IPS DF 4.7 (cell line): ENCODE data around the gene KCP.
"Not testable (repeated sequence)": the region's sequence is repeated elsewhere in the genome, so short reads cannot be mapped to it uniquely, and the experiment has no call there.

Experiments used
- DNase-seq: peaks from one replicate; pipeline ENCODE4 v3.0.0-alpha.2; 2013; ENCODE audit warnings: low spot score; ENCODE audit errors: extremely low read depth

KCP gene

DNA sequence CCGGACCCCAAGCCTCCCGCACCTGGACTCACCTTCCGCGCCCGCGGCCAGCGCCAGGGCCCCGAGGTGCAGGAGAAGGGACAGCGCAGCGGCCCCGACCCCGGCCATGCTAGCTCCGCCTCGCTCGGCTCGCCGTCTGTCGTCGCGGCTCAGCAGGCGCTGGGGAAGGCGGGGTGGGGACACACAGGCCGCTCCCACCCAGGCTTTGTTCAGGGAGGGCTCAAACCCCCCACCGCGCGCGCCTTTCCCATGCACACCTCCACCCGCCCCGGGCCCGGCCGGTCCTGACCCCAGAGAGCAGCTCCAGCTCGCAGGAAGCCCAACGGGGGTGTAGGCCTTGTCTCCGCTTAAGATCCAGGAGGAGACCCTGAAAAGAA, at the start of gene KCP:
KCP (minus strand) TSS at position 141 of the 377 bp plus-strand sequence; CDS start at position 108, 33 bp downstream.
- DNase-seq, result no peak

DNA sequence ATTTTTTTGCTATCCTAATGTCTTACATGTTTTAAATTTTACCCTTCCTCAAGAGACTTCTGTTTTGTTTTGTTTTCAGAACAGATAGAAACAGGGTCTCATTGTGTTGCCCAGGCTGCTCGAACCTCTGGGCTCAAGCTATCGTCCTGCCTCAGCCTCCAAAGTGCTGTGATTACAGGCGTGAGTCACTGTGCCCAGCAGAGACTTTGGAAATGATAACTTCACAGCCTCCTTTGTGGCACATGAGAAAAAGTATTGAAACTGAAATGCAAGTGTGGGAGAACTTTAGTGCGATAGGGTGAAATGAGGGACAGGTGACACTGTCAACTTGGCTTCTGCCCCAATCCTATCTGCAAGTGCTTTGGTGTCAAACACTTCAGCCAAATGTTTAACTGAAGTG, 48.8 kb upstream of the KCP start:
- no peak for DNase-seq

DNA sequence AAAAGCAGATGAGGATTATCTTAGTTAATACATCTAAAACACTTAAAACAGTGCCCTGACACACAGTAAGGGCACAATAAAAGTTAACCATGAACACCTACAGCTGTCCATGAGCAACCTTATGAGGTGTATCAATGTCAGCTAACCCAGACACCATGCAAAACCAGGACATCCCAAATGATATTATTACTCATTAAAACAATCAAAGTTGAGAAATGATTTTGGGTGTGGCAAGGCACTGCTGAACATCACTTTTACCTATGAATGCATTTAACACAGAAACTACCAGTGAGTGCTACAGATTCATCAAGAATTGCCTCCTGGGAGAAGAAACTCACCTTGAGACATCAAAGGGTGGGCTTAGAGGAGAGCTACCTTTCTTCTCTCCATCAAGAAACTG, 45.5 kb upstream of the KCP start:
- no peak for DNase-seq

DNA sequence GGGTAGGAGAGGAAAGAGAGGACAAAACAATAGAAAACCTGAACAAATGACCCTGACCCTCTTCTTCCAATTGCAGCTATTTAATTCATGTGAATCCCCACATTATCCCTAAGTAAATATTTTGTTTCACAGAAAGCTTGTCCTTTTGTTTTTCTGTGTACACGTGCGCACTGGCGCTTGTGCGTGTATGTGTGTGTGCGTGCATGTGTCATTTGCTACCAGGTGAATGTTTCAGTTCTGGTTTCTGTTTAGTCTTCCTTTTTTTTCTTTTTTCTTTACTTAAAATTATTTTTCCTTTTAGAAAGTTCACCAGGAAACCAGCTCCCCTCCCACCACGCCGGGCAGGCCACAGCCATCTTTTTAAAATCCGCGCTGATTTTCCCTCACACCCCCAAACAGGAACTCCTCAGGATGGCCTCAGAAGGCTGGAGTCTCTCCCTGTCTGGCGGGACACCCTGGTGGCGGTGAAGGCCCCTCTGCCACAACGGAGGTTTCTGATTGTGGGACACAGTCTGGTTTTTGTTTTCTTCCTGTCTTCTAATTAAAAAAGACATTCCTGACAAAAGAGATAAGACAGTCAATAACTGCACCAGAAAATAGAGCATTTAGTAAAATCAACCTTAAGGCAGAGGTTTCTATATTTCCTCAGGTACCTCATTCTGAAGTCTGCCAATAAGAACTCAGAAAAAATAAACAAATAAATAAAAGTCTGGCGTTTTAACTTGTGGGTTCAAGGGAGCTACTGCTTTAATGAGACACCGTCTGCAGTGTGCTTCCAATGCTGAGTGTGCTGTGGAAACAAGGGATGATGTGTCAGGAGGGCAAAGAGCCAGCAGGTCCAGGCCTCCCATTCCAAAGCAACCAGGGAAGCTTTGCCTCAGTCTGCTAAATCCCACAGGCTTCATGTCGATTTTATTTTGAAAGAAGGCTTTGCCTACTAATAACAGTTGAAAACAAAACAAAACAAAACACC, 44.6 kb upstream of the KCP start:
- no peak for DNase-seq

DNA sequence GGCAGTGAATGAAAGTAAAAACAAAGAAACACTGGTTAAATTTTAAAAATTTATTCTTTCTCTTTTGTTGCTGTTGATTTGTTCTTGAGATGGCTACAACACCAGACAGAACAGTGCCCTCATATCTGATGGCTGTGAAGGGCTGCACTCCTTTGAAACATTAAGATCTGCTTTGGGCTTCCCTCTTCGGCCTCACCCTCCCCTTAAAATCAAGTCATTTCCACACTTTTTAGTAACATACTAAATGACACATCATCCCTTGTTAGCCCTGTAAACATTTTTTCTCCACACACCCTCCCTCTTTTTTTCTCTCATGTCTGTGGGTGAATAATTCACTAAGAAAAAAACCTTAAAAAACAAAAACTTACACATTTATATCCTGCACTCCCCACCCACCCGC, 43.6 kb upstream of the KCP start:
- DNase-seq, result no peak

DNA sequence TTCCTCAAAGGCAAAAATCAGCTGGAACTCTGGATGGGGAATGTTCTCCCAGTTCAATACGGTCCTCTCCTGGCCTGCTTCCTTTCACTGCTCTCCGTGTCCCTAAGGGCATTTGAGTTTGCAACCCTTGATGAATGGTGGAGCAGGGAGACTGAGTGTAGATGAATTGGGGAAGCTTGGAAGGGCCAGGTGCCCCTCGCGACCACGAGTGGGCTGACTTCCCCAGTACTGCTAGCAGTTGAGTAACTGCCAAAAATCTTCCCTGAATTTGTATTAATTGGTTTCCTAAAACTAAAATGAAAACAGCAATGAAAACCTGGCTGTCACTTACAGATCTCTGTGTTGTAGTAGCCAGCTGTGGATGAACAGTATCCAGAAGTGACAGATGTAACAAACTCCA, 40.8 kb upstream of the KCP start:
- no peak for DNase-seq

DNA sequence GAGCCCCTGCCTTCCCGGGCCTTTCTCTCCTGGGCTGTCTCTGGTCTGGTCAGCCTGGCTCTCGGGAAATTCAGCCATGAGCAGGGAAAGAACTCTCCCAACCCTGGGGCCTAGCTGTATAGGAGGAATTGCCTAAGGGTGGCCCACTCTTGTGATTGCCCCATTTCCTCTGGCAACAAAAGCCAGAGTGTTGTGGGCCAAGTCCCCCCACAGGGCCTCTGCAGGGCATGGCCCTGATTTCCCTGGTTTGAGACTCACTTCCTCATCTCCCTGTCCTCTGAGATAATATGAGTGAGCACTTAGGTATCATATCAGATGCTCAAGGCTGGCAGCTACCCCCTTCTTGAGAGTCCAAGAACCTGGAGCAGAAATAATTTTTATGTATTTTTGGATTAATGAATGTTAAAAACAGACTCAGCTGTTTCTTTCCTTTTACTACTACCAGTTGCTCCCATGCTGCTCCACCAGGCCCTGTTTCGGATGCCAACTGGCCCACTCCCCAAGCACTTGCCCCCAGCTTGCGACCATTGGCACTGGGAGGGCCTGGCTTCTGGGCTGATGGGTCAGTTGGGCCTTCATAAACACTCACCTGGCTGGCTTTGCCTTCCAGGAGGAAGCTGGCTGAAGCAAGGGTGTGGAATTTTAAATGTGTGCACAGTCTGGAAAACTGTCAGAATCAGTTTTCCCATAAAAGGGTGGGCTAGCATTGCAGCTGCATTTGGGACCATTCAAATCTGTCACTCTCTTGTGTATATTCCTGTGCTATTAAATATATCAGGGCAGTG, 38.7 kb upstream of the KCP start:
- DNase-seq, result no peak

DNA sequence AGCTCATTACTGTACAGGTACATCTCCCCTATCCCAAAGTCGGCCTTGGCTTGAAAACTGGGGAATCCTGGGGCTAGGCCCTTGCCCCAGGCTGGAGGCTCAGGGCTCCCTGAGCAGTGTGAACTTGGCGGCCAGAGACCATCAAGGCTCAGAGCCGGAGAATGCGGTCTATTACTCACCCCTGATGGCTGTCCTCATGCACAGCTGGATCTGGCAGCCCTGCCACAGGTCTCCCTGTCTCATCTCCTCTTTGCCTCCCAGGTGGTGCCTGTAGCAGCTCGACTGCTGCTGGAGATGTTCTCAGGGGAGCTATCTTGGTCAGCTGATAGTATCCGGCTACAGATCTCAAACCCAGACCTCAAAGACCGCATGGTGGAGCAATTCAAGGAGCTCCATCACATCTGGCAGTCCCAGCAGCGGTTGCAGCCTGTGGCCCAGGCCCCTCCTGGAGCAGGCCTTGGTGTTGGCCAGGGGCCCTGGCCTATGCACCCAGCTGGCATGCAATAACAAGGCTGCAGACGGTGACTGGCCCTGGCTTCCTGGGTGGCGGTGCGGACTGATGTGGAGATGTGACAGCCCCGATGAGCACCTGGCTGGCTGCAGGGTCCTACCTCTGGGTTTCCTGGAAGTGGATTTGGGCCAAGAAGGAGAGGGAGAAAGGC, 37.9 kb upstream of the KCP start:
- DNase-seq, result no peak

DNA sequence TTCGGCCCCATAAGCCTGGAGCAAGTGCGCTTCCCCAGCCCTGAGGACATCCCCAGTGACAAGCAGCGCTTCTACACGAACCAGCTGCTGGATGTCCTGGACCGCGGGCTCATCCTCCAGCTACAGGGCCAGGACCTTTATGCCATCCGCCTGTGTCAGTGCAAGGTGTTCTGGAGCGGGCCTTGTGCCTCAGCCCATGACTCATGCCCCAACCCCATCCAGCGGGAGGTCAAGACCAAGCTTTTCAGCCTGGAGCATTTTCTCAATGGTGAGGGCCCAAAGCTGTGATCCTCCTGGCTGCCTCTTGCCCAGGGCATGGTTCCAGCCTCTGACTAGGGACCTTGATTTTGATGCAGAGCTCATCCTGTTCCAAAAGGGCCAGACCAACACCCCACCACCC, 37.3 kb upstream of the KCP start:
- DNase-seq, result no peak

DNA sequence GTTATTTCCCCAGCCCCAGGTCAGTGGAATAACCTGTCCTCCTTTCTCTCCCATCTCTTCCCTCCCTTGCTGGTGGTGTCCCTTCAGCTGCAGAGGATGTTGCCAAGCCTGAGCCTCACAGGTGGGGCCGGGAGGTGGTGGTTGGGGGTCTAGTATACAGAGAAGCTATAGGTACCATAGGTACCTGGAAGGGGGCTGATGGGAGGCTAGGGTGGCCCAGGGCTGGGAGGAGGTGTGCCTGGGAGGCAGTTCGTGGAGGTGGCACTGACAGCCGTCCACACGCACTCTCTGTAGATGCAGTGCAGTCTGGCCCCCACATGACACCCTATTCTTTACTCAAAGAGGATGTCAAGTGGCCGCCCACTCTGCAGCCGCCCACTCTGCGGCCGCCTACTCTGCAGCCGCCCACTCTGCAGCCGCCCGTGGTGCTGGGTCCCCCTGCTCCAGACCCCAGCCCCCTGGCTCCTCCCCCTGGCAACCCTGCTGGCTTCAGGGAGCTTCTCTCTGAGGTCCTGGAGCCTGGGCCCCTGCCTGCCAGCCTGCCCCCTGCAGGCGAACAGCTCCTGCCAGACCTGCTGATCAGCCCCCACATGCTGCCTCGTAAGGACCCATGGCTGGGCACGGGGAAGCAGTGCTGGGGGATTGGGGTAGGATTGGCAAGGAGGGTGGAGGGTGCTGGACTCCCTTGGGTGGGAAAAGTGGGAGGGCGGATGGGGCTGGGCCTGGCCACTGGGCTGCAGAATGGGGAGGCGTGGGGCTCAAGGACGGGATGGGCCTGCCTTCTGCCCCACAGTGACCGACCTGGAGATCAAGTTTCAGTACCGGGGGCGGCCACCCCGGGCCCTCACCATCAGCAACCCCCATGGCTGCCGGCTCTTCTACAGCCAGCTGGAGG, 36.7 kb upstream of the KCP start:
- no peak for DNase-seq

DNA sequence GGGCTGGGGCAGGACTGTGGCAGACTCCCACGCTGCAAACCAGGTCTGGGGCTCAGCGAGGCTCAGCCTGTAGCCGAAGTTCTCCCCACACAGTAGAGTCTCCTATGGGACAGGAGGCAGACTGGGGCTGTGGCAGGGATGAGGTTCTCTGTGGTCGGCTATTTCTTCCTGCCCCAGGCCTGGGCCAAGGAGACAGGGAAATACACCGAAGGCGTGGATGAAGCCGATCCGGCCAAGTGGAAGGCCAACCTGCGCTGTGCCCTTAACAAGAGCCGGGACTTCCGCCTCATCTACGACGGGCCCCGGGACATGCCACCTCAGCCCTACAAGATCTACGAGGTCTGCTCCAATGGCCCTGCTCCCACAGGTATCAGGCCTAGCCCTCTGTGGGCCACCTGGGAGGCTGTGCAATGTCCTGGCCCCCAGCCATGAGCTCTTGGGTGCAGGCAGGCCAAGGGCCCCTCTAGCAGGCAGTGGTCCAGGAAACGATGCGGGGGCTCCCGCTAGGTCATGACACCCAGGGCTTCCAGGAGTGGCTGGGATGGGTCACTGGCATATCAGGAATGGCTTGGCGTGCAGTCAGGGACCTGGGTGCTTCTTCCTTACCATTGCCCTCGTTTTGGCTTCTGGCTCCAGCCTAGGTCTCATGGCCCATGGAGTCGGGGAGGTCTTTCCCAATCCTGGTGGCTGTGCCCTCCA, 35.3 kb upstream of the KCP start:
- DNase-seq, result no peak

DNA sequence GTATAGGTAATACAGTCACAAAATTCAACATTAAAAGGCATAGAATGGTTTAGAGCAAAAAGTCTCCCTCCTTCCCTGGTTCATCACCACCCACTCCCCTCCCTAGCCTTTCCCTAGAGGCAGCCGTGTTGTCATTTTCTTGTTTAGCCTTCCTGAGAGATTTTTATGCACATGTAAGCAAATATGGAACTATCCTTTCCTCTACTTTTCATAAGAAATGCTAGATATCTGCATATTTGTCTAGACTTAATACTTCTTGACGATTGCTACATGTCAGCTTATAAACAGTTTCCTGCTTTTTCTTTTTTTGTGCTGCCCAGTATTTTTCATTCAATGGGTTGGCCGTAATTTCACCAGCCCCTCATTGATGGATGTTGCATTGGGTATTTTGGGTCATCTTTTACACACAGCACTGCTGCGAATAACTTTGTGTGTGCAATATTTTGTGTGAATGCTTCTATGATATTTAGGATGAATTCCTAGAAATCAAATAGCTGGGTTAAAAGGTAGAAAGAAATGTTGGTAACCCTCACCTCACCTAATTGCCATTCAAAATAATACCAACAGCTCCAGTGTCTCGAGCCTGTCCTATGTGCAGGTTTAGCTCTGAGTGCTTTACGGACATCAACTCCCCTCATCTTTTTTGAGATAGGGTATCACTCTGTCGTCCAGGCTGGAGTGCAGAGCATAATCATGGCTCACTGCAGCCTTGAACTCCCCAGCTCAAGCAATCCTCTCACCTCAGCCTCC, 34.2 kb upstream of the KCP start:
- no peak for DNase-seq

DNA sequence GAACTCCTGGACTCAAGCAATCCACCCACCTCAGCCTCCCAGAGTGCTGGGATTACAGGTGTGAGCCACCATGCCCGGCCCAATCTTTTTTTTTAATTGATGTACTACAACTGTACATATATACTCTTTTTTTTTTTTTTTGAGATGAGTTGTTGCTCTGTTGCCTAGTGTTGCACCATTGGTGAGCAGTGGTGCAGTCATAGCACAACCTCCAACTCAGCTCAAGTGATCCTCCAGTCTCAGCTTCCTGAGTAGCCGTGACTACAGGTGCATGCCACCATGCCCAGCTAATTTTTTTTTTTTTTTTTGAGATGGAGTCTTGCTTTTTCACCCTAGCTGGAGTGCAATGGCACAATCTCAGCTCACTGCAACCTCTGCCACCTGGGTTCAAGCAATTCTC, 32.7 kb upstream of the KCP start:
- DNase-seq, result not testable (repeated sequence)

DNA sequence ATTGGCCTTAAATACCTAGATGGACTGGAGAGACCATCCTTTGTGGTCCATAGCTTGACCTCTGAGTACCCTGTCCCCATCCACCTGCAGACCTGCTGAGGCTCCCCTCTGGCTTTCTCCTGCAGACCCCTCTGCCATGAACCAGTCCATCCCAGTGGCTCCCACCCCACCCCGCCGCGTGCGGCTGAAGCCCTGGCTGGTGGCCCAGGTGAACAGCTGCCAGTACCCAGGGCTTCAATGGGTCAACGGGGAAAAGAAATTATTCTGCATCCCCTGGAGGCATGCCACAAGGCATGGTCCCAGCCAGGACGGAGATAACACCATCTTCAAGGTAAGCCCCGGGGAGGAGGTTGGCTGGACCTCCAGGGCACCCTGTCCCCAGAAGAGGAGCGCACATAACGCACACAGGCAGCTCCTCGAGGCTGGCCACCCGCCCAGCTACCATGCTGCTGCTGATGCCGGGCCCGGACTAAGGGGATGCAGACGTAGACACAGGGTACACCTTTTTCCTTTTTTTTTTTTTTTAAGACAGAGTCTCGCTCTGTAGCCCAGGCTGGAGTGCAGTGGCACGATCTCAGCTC, 31.5 kb upstream of the KCP start:
- DNase-seq, result no peak

DNA sequence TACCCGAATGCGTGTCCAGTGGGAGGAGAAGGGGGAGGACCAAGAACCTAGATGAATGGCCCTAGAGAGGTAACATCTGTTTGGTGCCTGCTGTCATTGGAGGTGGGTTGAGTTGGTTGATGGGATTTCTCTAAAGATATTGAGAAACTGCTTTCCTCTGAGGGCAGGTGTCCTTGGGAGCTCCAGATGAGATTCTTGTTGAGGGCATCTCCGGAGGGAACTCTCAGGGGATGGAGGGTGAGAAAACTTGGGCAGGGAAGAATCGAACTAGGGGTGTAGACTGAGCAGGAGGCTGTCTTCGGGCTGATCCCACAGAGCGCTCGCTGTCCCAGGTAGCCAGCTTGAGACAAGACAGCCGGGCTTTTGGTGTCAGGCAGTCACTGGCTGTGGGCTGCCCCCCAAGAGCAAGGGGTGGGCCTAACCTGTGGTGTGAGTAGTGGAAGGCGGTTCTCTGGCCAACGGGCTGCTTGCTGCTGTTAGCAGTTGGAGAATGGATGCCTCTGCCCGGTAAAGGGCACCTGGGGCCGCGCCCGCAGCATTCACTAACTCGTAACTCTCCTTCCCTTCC, 30.9 kb upstream of the KCP start:
- no peak for DNase-seq

DNA sequence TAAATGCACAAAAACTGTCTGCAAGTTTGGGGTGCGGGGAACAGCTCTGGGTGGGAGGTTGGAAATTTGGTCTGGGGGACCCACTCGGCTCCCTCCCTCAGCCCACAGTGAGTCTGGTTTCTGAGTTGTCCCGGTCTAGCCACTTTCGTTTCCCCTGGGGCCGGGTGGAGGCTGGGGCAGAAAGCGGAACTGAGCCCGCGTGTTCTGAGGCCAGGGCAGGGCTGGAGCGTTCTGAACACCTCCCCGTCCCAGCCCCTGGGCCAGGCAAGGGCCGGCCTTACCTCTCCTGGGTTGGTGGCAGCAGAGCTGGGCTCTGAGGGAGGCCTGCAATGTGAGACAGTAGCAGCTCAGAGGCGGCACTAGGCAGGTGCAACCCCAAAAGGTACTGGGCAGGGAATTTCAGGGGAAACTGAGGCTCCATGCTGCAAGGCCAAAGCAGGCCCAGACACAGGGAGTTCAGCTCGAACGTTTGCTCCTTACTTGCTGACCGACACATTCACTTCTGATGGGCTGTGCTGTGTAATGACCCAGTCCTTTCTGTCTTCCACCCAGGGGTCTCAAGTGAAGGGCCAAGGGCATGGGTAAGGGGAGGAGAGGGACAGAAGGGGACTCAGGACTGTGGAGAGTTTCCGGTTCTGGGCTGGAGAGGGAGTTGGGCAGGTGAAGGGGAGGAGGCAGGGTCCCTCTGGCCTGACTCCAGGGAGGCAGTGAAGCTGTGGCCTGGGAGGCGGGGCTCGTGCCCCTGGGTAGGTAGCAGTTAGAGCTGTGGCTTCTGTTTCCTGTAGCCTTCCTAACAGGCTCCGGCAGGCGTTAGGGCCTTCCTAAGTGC, 30.2 kb upstream of the KCP start:
- no peak for DNase-seq

DNA sequence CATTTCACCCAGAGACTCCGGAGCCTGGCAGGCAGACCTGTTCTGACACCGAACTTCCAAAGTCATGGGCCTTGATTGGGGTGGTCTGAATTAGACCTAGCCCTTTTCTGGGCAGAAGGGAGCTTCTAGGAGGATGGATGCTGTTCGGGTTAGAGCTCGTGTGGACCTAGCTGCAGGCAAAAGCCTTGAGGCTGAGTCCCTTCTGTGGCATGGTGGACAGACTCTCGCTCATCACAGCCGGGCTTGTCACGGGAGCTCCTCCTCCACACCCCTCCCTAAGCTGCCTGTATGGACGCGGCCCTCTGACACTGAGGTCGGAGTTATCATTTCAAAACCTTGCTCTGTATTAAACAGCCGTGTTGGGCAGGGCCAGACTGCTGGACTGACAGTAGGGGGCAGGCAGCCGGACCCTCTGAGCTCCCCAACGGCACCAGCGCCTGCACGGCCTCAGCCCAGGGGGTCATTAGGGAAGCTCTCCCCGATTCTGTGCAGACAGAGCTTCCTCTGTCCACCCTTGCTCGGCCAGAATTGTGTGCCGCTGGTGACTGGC, 29.4 kb upstream of the KCP start:
- no peak for DNase-seq
